Activated CD4-positive, alpha-beta T cell treated with anti-CD3 and anti-CD28 coated beads, Interleukin-2, amount 50 U/mL, for 1 hour (primary cell): ENCODE results near the gene ZBTB42.

Source experiments
- DNase-seq: peaks from one replicate; pipeline ENCODE4 v3.0.0-alpha.2; 2020

Gene ZBTB42

GRCh38 chr14:104769324-104770071 is 31.4 kb upstream of the ZBTB42 start:
- DNase-seq, result no peak

- DNase-seq, result no peak
Observed at GRCh38 chr14:104770072-104770579, 30.8 kb upstream of the ZBTB42 start.

GRCh38 chr14:104770851-104771272 is 30.0 kb upstream of the ZBTB42 start:
- DNase-seq, result no peak

GRCh38 chr14:104771374-104771773 is 29.5 kb upstream of the ZBTB42 start:
- DNase-seq, result no peak

GRCh38 chr14:104771918-104772706 is 28.8 kb upstream of the ZBTB42 start:
- DNase-seq, result no peak

GRCh38 chr14:104772707-104773504 is 28.0 kb upstream of the ZBTB42 start:
- DNase-seq, result no peak

- DNase-seq, result no peak
Observed at GRCh38 chr14:104773505-104774452, 27.1 kb upstream of the ZBTB42 start.

GRCh38 chr14:104774453-104775072 is 26.3 kb upstream of the ZBTB42 start:
- no peak for DNase-seq

- DNase-seq, result no peak
Observed at GRCh38 chr14:104775073-104775489, 25.8 kb upstream of the ZBTB42 start.

GRCh38 chr14:104776481-104776880 is 24.4 kb upstream of the ZBTB42 start:
- DNase-seq, result no peak

- no peak for DNase-seq
Observed at GRCh38 chr14:104776961-104777807, 23.7 kb upstream of the ZBTB42 start.

- no peak for DNase-seq
Observed at GRCh38 chr14:104777808-104778249, 23.1 kb upstream of the ZBTB42 start.

- no peak for DNase-seq
Observed at GRCh38 chr14:104778694-104779331, 22.1 kb upstream of the ZBTB42 start.

- no peak for DNase-seq
Observed at GRCh38 chr14:104779776-104780512, 21.0 kb upstream of the ZBTB42 start.

- DNase-seq, result no peak
Observed at GRCh38 chr14:104780513-104781030, 20.3 kb upstream of the ZBTB42 start.

GRCh38 chr14:104781271-104782077 is 19.4 kb upstream of the ZBTB42 start:
- DNase-seq, result no peak

- DNase-seq, result no peak
Observed at GRCh38 chr14:104782086-104782807, 18.7 kb upstream of the ZBTB42 start.
